Esophagus muscularis mucosa (tissue), 3 donors: ENCODE measurements around the gene NOPCHAP1.

Experiments
- CTCF ChIP-seq, 3 experiments: fragments of 200-600 bp in 2 of 3; fragments of 450-650 bp in 1 of 3; sonication (generic) in 2 of 3; IDR thresholded peaks; one replicate each; pipeline ENCODE4 v1.5.1; 2017 to 2019; ENCODE audit warnings: antibody characterized with exemption in 3 of 3, mild to moderate bottlenecking in 2 of 3, moderate library complexity in 1 of 3
- EP300 ChIP-seq: sonication (generic); formaldehyde crosslinking; IDR thresholded peaks from one replicate; pipeline ENCODE4 v1.6.1; 2017; ENCODE audit warnings: antibody characterized with exemption

- TF ChIP-seq CTCF (IDR thresholded peaks at IDR 0.05), result no peak
- no peak for TF ChIP-seq EP300
Measured at GRCh38 chr12:104941454-104941853, 44.7 kb upstream of the NOPCHAP1 start.
